Neural progenitor cell (in vitro differentiated cells): ENCODE data around the gene CYTH1. TPM values are rescaled to one million over a fixed set of nuclear protein-coding genes. Genes with fewer than 3 reads are reported as not detected.
A peak's percentile ranks its signal among the peaks of the same experiment; 100 is the strongest.

Source experiments
- DNase-seq: peaks from one replicate; pipeline ENCODE4 v3.0.0-alpha.2; 2016; ENCODE audit warnings: low spot score
- H2AFZ ChIP-seq: fragments of 200-600 bp; sonication (generic); replicated peaks from 2 replicates; pipeline ENCODE4 v1.6.1; 2016; ENCODE audit warnings: antibody characterized with exemption
- H3F3A ChIP-seq: fragments of 200-600 bp; sonication (generic); 2 replicates; pipeline ENCODE4 v1.6.1; 2016; ENCODE audit warnings: antibody characterized with exemption, low read depth
- H3K27ac ChIP-seq: fragments of 200-600 bp; sonication (generic); 2 replicates; pipeline ENCODE4 v1.5.1; 2016; ENCODE audit warnings: mild to moderate bottlenecking
- H3K27me3 ChIP-seq: fragments of 200-600 bp; sonication (generic); 2 replicates; pipeline ENCODE4 v1.6.1; 2016; ENCODE audit warnings: mild to moderate bottlenecking, moderate library complexity
- H3K36me3 ChIP-seq: fragments of 200-600 bp; sonication (generic); 2 replicates; pipeline ENCODE4 v1.5.1; 2016
- H3K4me1 ChIP-seq: fragments of 200-600 bp; sonication (generic); 2 replicates; pipeline ENCODE4 v1.6.1; 2016; ENCODE audit warnings: mixed run types
- H3K4me2 ChIP-seq: fragments of 200-600 bp; sonication (generic); 2 replicates; pipeline ENCODE4 v1.6.1; 2016
- H3K4me3 ChIP-seq: fragments of 200-600 bp; sonication (generic); 2 replicates; pipeline ENCODE4 v1.5.1; 2016
- H3K79me2 ChIP-seq: fragments of 200-600 bp; sonication (generic); 2 replicates; pipeline ENCODE4 v1.6.1; 2016; ENCODE audit warnings: low read depth
- H3K9ac ChIP-seq: fragments of 200-600 bp; sonication (generic); 2 replicates; pipeline ENCODE4 v1.6.1; 2016
- H3K9me3 ChIP-seq: fragments of 200-600 bp; sonication (generic); 2 replicates; pipeline ENCODE4 v1.5.1; 2016; ENCODE audit warnings: low read depth
- H4K20me1 ChIP-seq: fragments of 200-600 bp; sonication (generic); 2 replicates; pipeline ENCODE4 v1.6.1; 2016; ENCODE audit warnings: low read depth
- H3K27ac Mint-ChIP-seq: 3 replicates; pipeline ENCODE4 v1.8.0; 2021; ENCODE audit warnings: mixed read lengths
- H3K27me3 Mint-ChIP-seq: 2 replicates; pipeline ENCODE4 v1.8.0; 2022; ENCODE audit warnings: low read depth, mild to moderate bottlenecking, inconsistent platforms, moderate library complexity, mixed read lengths; ENCODE audit not compliant: insufficient read depth
- H3K36me3 Mint-ChIP-seq: 3 replicates; pipeline ENCODE4 v1.8.0; 2021; ENCODE audit warnings: mixed read lengths
- H3K4me1 Mint-ChIP-seq: 3 replicates; pipeline ENCODE4 v1.8.0; 2021; ENCODE audit warnings: mixed read lengths
- H3K4me3 Mint-ChIP-seq: 3 replicates; pipeline ENCODE4 v1.8.0; 2021; ENCODE audit warnings: mild to moderate bottlenecking, moderate library complexity, mixed read lengths
- H3K9me3 Mint-ChIP-seq: 3 replicates; pipeline ENCODE4 v1.8.0; 2020; ENCODE audit warnings: mixed read lengths
- CTCF ChIP-seq: fragments of 200-600 bp; sonication (generic); IDR thresholded peaks from 2 replicates; pipeline ENCODE4 v1.5.1; 2017; ENCODE audit warnings: antibody characterized with exemption, mild to moderate bottlenecking
- EZH2 ChIP-seq: fragments of 200-600 bp; sonication (generic); IDR thresholded peaks from 2 replicates; pipeline ENCODE4 v1.6.1; 2017; ENCODE audit warnings: antibody characterized with exemption, mild to moderate bottlenecking, moderate library complexity
- EZH2phosphoT487 ChIP-seq: fragments of 200-600 bp; sonication (generic); IDR thresholded peaks from 2 replicates; pipeline ENCODE4 v1.6.1; 2017; ENCODE audit warnings: antibody characterized with exemption
- total RNA-seq: library from RNA; depleted of rRNA; stranded (reverse); fragments of >200 nt; gene quantifications from 2 replicates; pipeline ENCODE4 v1.2.3, GENCODE V29; 2015; ENCODE audit warnings: low replicate concordance

CYTH1 gene
- total RNA-seq, 1 donor from 2014 or later: 14.8 TPM

- no peaks in the 10 kb centered on the region for H3K36me3 ChIP-seq
- no peak overlapping the region for H3K9ac ChIP-seq
- Mint-ChIP-seq H3K4me1 (peaks cover 16% of the 10 kb centered on the region), H3K27ac (no peak overlapping the region), H3K9me3 (no peaks in the 10 kb centered on the region), H3K4me3 (no peak overlapping the region), H3K27me3 (peaks cover 2% of the 10 kb centered on the region), H3K36me3 (peaks cover 4% of the 10 kb centered on the region)
- peaks cover 12% of the 10 kb centered on the region for H3K4me1 ChIP-seq
- H3K79me2 ChIP-seq: no peaks in the 10 kb centered on the region
- peaks cover 18% of the 10 kb centered on the region for H3K27me3 ChIP-seq
- H3F3A ChIP-seq: peaks cover 21% of the 10 kb centered on the region
- H3K4me2 ChIP-seq: no peak overlapping the region
- no peak overlapping the region for H3K27ac ChIP-seq
- no peak overlapping the region for H3K4me3 ChIP-seq
- DNase-seq: no peak
- H3K9me3 ChIP-seq: no peaks in the 10 kb centered on the region
- TF ChIP-seq EZH2phosphoT487 (no peak), CTCF (no peak), EZH2 (no peak)
- peaks cover 12% of the 10 kb centered on the region for H4K20me1 ChIP-seq
- no peak overlapping the region for H2AFZ ChIP-seq
Observed at GRCh38 chr17:78785011-78785662, 3.1 kb upstream of the CYTH1 start.

- Histone ChIP-seq H3K36me3 (no peaks in the 10 kb centered on the region), H3K27me3 (peaks cover 26% of the 10 kb centered on the region), H3K4me2 (no peak overlapping the region), H2AFZ (no peak overlapping the region), H3K4me3 (no peak overlapping the region), H3K9ac (no peak overlapping the region), H3K9me3 (no peaks in the 10 kb centered on the region), H3K79me2 (no peaks in the 10 kb centered on the region), H3K4me1 (peaks cover 14% of the 10 kb centered on the region), H3F3A (peaks cover 29% of the 10 kb centered on the region), H4K20me1 (peaks cover 20% of the 10 kb centered on the region), H3K27ac (no peak overlapping the region)
- Mint-ChIP-seq H3K9me3 (no peaks in the 10 kb centered on the region), H3K4me3 (no peak overlapping the region), H3K27me3 (peaks cover 4% of the 10 kb centered on the region), H3K36me3 (peaks cover 4% of the 10 kb centered on the region), H3K27ac (no peak overlapping the region), H3K4me1 (peaks cover 20% of the 10 kb centered on the region)
- DNase-seq: no peak
- no peak for TF ChIP-seq CTCF
- no peak for TF ChIP-seq EZH2
- TF ChIP-seq EZH2phosphoT487: no peak
Observed at GRCh38 chr17:78784352-78784751, 2.3 kb upstream of the CYTH1 start.

GRCh38 chr17:78783711-78784324 is 1.7 kb upstream of the CYTH1 start:
- Histone ChIP-seq H2AFZ (no peak overlapping the region), H3K27ac (no peak overlapping the region), H3K79me2 (no peaks in the 10 kb centered on the region), H3K4me1 (peaks cover 12% of the 10 kb centered on the region), H4K20me1 (peaks cover 24% of the 10 kb centered on the region), H3K9me3 (no peaks in the 10 kb centered on the region), H3K27me3 (peaks cover 30% of the 10 kb centered on the region), H3F3A (peaks cover 29% of the 10 kb centered on the region), H3K36me3 (no peaks in the 10 kb centered on the region), H3K9ac (no peak overlapping the region), H3K4me3 (no peak overlapping the region), H3K4me2 (no peak overlapping the region)
- Mint-ChIP-seq H3K4me1 (peaks cover 19% of the 10 kb centered on the region), H3K9me3 (no peaks in the 10 kb centered on the region), H3K27ac (peak overlapping the region; percentile 14), H3K36me3 (peaks cover 4% of the 10 kb centered on the region), H3K27me3 (peaks cover 7% of the 10 kb centered on the region), H3K4me3 (peak overlapping the region; percentile 17)
- no peak for DNase-seq
- TF ChIP-seq CTCF (no peak), EZH2phosphoT487 (no peak), EZH2 (no peak)
